GM08714 (cell line): ENCODE results near the gene PHOSPHO2.
"Not testable (repeated sequence)": the region's sequence is repeated elsewhere in the genome, so short reads cannot be mapped to it uniquely, and the experiment has no call there.

Source experiments
- H3K4me3 ChIP-seq: fragments of 200-500 bp; sonication (Bioruptor generic); 2 replicates; pipeline ENCODE4 v1.5.1; 2014; ENCODE audit warnings: mild to moderate bottlenecking, low read length, inconsistent platforms
- ZNF274 ChIP-seq: IDR thresholded peaks from 2 replicates; pipeline ENCODE4 v1.6.1; 2012; ENCODE audit warnings: mild to moderate bottlenecking, low read depth, low read length

The PHOSPHO2 gene

GRCh38 chr2:169672406-169672805 is 21.9 kb upstream of the PHOSPHO2 start:
- H3K4me3 ChIP-seq = no peak overlapping the region
- TF ChIP-seq ZNF274 = no peak

DNA sequence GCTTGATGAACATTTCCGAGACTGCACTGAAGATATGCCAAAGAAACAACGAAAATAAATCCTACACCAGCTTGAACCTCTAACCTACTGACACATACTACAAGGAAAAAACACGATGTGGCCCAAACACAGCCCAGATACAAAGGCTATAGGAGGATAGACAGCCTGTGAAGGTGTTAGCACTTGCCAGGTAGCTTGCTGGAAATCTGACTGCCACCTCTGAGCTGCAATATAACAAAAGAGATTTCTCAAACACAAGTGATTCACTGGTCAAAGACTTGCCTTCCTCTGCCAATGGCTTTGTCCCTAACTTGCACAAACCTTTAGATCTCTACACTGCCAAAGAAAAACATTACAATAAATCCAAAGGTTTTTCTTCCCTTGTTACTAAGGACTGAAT is 21.2 kb upstream of the PHOSPHO2 start:
- H3K4me3 ChIP-seq = no peak overlapping the region
- TF ChIP-seq ZNF274 = no peak

DNA sequence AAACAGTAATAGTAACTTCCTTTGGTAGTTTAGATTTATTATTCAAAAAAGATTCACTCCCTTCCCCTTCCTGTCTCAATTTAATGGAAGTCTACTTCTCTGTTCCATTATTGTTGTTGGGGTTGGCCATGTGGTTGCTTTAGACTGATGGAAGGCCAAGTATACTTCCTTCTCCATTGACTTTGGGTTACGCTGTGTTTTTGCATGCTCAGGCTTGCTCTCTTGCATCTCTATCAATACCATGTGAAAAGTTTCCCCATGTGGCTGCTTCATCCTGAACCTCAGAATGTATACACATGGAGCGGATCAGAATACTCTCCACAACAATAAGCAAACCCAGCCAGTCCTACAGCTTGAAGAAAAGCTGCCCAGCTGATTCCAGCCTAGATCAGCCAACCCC is 20.3 kb upstream of the PHOSPHO2 start:
- TF ChIP-seq ZNF274 = no peak
- no peak overlapping the region for H3K4me3 ChIP-seq

- H3K4me3 ChIP-seq = no peak overlapping the region
- TF ChIP-seq ZNF274 = no peak
Observed at GRCh38 chr2:169676357-169676756, 17.9 kb upstream of the PHOSPHO2 start.

- no peak overlapping the region for H3K4me3 ChIP-seq
- no peak for TF ChIP-seq ZNF274
Observed at GRCh38 chr2:169676850-169677249, 17.4 kb upstream of the PHOSPHO2 start.

DNA sequence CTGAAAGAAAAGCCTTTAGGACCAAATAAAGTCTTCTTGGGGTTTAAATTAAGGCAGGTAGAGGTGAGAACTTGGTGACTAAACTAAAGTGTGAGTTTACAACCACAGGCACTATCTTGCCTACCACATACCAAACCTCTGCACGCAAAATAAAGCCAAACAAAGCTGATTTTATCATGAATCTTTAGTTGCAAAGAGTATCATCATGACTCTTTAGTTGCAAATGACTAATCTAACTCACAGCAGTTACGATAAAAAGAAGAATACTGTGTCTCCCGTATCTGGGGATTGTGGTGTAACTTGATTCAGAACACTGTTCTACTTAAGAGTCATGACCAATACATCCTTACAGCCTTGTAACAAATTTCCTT is 11.2 kb upstream of the PHOSPHO2 start:
- no peak overlapping the region for H3K4me3 ChIP-seq
- TF ChIP-seq ZNF274 = no peak

GRCh38 chr2:169683425-169684134 is 10.7 kb upstream of the PHOSPHO2 start:
- no peak for TF ChIP-seq ZNF274
- H3K4me3 ChIP-seq = no peak overlapping the region

GRCh38 chr2:169684135-169684565 is 10.1 kb upstream of the PHOSPHO2 start:
- H3K4me3 ChIP-seq = no peak overlapping the region
- no peak for TF ChIP-seq ZNF274

- not testable (repeated sequence) for H3K4me3 ChIP-seq
Observed at GRCh38 chr2:169684712-169685111, 9.6 kb upstream of the PHOSPHO2 start.

DNA sequence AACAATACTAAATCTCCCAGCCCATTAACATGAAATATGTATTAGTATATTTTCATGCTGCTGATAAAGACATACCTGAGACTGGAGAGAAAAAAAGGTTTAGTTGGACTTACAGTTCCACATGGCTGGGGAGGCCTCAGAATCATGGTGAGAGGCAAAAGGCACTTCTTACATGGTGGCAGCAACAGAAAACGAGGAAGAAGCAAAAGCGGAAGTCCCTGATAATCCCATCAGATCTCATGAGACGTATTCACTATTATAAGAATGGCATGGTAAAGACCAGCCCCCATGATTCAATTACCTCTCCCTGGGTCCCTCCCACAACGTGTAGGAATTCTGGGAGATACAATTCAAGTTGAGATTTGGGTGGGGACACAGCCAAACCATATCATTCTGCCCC is 7.4 kb upstream of the PHOSPHO2 start:
- not testable (repeated sequence) for H3K4me3 ChIP-seq

- not testable (repeated sequence) for H3K4me3 ChIP-seq
Observed at GRCh38 chr2:169687943-169688342, 6.3 kb upstream of the PHOSPHO2 start.

DNA sequence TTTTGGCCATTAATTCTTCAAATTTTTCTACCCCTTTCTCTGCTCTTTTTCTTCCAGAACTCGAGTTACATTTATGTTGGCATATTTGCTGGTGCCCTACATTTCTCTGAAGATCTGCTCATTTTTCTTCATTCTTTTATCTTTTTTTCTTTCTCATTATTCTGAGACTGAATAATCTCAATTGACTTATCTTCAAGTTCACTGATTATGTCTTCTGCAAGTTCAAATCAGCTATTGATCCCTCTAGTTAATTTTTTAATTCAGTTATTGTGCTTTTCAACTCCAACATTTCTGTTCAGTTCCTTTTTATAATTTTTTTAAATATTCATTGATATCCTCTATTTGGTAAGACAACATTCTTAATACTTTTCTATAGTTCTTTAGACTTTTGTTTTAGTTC is 3.3 kb upstream of the PHOSPHO2 start:
- TF ChIP-seq ZNF274 = no peak
- H3K4me3 ChIP-seq = no peak overlapping the region

DNA sequence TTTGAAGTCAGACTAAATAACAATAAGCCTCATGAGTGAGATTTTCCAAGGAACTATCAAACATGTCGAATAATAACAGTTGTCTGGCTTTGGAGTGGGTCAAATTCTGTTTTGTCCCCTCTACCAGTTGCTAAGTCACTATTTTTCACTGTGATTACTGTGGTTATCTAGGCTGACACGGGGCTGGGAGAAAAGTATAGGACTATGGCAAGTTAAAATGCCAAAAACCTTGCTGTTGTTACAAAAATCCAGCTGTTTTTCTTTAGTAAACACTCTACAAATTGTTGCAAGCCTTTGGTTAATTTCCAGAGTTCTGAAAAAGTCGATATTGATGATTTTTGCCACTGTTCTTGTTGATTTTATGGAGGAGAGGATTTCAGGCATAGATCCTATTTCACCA is 1.6 kb upstream of the PHOSPHO2 start:
- no peak for TF ChIP-seq ZNF274
- H3K4me3 ChIP-seq = no peak overlapping the region

DNA sequence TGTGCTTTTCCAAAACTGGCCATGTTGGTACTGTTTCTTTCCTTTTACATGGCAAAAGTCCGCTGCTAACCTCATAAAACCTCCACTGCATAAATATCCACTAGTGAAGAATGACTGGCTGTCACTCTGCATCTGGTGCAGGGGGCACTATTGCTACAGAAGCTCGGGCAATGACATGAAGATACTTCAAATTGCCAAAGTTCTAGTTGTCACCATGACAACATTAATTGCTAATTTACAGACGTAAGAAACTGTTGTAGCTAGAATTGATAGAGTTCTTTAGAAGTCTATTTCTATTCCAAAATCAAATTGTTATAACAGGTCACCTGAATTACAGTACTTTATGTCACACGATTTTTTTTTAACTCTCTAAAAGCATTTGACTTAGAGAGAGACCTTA is 909 bp upstream of the PHOSPHO2 start:
- no peak for TF ChIP-seq ZNF274
- H3K4me3 ChIP-seq = no peak overlapping the region

GRCh38 chr2:169694894-169695260 is 608 bp downstream of the PHOSPHO2 start:
- TF ChIP-seq ZNF274 = no peak
- H3K4me3 ChIP-seq = peak overlapping the region; percentile 71

DNA sequence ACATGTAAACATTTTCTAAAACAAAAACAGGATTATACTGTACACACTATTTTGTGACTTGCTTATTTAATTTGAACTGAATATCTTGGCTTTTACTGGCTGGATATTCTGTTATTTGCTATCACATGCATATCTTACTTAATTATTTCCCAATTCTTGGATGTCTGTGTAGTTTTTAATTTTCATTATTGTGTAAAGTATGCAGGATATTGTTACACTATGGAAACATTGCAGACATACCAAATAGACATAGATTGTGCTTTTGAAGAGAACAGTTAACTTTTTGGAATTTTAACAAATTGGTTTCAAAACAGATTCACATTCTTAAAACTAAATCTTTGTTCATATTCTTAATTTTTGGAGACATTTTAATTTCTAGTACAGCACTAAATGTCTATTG is 2.1 kb downstream of the PHOSPHO2 start:
- no peak overlapping the region for H3K4me3 ChIP-seq
- no peak for TF ChIP-seq ZNF274

DNA sequence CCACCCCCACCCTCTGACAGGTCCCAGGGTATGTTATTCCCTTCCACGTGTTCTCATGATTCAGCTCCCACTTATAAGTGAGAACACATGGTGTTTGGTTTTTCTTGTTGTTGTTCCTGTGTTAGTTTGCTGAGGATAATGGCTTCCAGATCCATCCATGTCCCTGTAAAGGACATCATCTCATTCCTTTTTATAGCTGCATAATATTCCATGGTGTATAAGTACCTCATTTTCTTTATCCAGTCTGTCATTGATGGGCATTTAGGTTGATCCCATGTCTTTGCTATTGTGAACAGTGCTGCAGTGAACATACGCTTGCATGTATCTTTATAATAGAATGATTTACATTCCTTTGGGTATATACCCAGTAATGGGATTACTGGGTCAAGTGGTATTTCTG is 4.9 kb downstream of the PHOSPHO2 start:
- H3K4me3 ChIP-seq = not testable (repeated sequence)

DNA sequence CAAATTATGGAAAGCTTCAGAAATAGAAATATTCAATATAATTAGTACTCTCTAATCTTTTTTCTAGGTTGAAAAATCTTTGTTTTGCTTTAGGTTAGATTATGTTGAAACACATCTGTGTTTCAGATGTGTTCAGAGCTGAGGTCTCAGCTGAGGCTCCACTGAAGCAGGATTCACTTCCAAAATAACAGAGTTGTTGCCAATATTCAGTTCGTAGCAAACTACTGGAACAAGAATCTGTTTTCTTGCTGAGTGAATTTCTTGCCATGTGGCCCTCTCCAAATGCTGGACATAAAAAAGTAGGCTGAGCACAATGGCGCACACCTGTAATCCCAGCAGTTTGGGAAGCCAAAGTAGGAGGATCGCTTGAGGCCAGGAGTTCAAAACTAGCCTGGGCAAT is 8.7 kb downstream of the PHOSPHO2 start:
- no peak for TF ChIP-seq ZNF274
- H3K4me3 ChIP-seq = no peak overlapping the region
